OCI-LY7 (cell line): Measurements from ENCODE around the gene TNK1. TPM values are rescaled to one million over a fixed set of nuclear protein-coding genes. Genes with fewer than 3 reads are reported as not detected.

Experiments used
- BruUV-seq: library from RNA; stranded (reverse); fragments of 400-500 nt; replicated peaks from 2 replicates; lab custom pipeline; 2021; lab: Mats Ljungman, UMichigan
- CTCF ChIA-PET: fragments of 300-600 bp; sonication (Branson Sonifier 250); formaldehyde crosslinking; loops from one replicate; lab custom pipeline; 2022; ENCODE audit warnings: antibody characterized with exemption; ENCODE audit not compliant: unreplicated experiment; lab: Charles Lee
- POLR2A ChIA-PET: fragments of 300-600 bp; sonication (Branson Sonifier 250); formaldehyde crosslinking; loops from one replicate; lab custom pipeline; 2022; ENCODE audit warnings: antibody characterized with exemption; lab: Charles Lee
- DNase-seq: peaks from one replicate; pipeline ENCODE4 v3.0.0-alpha.2; 2015; ENCODE audit warnings: low spot score
- H2AFZ ChIP-seq: fragments of 200-600 bp; sonication (generic), shearing (Covaris generic); 2 replicates; pipeline ENCODE4 v1.6.1; 2014; ENCODE audit warnings: mild to moderate bottlenecking, antibody characterized with exemption, low read length, moderate library complexity
- H3K27ac ChIP-seq: fragments of 200-600 bp; sonication (generic); 2 replicates; pipeline ENCODE4 v1.5.1; 2014; ENCODE audit warnings: mixed run types, low read depth, mild to moderate bottlenecking, moderate library complexity, low read length, inconsistent platforms; ENCODE audit not compliant: poor library complexity, severe bottlenecking
- H3K36me3 ChIP-seq: fragments of 200-600 bp; sonication (generic); 2 replicates; pipeline ENCODE4 v1.6.1; 2014; ENCODE audit warnings: mild to moderate bottlenecking, antibody characterized with exemption, low read length, moderate library complexity, mixed read lengths; ENCODE audit not compliant: insufficient read depth
- H3K4me1 ChIP-seq: fragments of 200-600 bp; sonication (generic); 2 replicates; pipeline ENCODE4 v1.5.1; 2014; ENCODE audit warnings: mild to moderate bottlenecking, low read length; ENCODE audit not compliant: insufficient read depth, poor library complexity, severe bottlenecking
- H3K4me2 ChIP-seq: fragments of 200-600 bp; sonication (generic); 2 replicates; pipeline ENCODE4 v1.6.1; 2014; ENCODE audit warnings: mild to moderate bottlenecking, low read length
- H3K4me3 ChIP-seq: fragments of 200-600 bp; sonication (generic); 2 replicates; pipeline ENCODE4 v1.5.1; 2014; ENCODE audit warnings: mild to moderate bottlenecking, low read depth, low read length; ENCODE audit not compliant: poor library complexity, severe bottlenecking
- H3K79me2 ChIP-seq: fragments of 200-600 bp; sonication (generic); 2 replicates; pipeline ENCODE4 v1.6.1; 2016; ENCODE audit warnings: low read depth, mild to moderate bottlenecking, low read length, moderate library complexity, mixed read lengths; ENCODE audit not compliant: insufficient read depth
- H3K9me2 ChIP-seq: fragments of 200-600 bp; sonication (generic); 2 replicates; pipeline ENCODE4 v1.6.1; 2016; ENCODE audit warnings: mild to moderate bottlenecking, low read length, mixed read lengths; ENCODE audit not compliant: insufficient read depth
- H3K9me3 ChIP-seq: fragments of 200-600 bp; sonication (generic); 2 replicates; pipeline ENCODE4 v1.6.1; 2014; ENCODE audit warnings: mild to moderate bottlenecking, mixed run types, low read length, mixed read lengths
- H4K20me1 ChIP-seq: fragments of 200-600 bp; sonication (generic); 2 replicates; pipeline ENCODE4 v1.6.1; 2014; ENCODE audit warnings: mild to moderate bottlenecking, antibody characterized with exemption, low read length, moderate library complexity, mixed read lengths; ENCODE audit not compliant: insufficient read depth
- CTCF ChIP-seq: fragments of 200-600 bp; sonication (generic); conservative IDR thresholded peaks from 2 replicates; pipeline ENCODE4 v1.5.1; 2014; ENCODE audit warnings: mild to moderate bottlenecking, antibody characterized with exemption, low read length, moderate library complexity, mixed read lengths
- EZH2phosphoT487 ChIP-seq: fragments of 200-600 bp; sonication (generic); IDR thresholded peaks from 2 replicates; pipeline ENCODE4 v1.6.1; 2018; ENCODE audit warnings: low read depth, borderline replicate concordance, mild to moderate bottlenecking, mixed run types, antibody characterized with exemption, low read length, moderate library complexity, mixed read lengths
- intact Hi-C: fragments of 100-400 bp; cut with micrococcal nuclease; formaldehyde crosslinking; loops from one replicate; pipeline ENCODE4 v1.10.0; 2022; ENCODE audit not compliant: unreplicated experiment
- total RNA-seq, 2 experiments: library from RNA; depleted of rRNA in 1 of 2; stranded (reverse); fragments of >200 nt in 1 of 2; shearing (Covaris generic) in 1 of 2; gene quantifications; 2 replicates each; pipeline ENCODE4 v1.2.3, GENCODE V29; 2014 to 2022

Gene TNK1
- total RNA-seq, 2 experiments from 2014 or later, result 5.0 to 6.4 TPM

- peak; percentile 72 for DNase-seq
- no peak overlapping the region for H3K27ac ChIP-seq
- ChIA-PET CTCF (no interaction called here), POLR2A (interaction anchor here (0.6 to 1.0 kb wide), 3 partner anchors 10 to 54 kb away, joined by 3 read pairs; partner anchors contain the start of gene PLSCR3)
- H4K20me1 ChIP-seq, result no peaks in the 10 kb centered on the region
- no TSS peak for BruUV-seq
- H3K4me3 ChIP-seq, result peak overlapping the region; percentile 64
- intact Hi-C loops, result loop anchor here (2.0 kb wide), 1 partner anchor 23 kb away; no protein-coding TSS in a partner anchor
- peaks cover 11% of the 10 kb centered on the region for H3K4me1 ChIP-seq
- 0 out of 2 replicates have a peak, but pooled peaks cover 6% of the 10 kb centered on the region for H3K9me3 ChIP-seq
- peak overlapping the region; percentile 72 for H3K4me2 ChIP-seq
- H3K36me3 ChIP-seq, result no peaks in the 10 kb centered on the region
- TF ChIP-seq EZH2phosphoT487 (no peak), CTCF (no peak)
- H3K79me2 ChIP-seq, result no peaks in the 10 kb centered on the region
- H3K9me2 ChIP-seq, result no peaks in the 10 kb centered on the region
- H2AFZ ChIP-seq, result peak overlapping the region; percentile 61; the same call in 1 of the 2 replicates
Observed at GRCh38 chr17:7383742-7384488, 3.0 kb downstream of the TNK1 start.

GRCh38 chr17:7384489-7385081, 3.7 kb downstream of the TNK1 start:
- Histone ChIP-seq H4K20me1 (no peaks in the 10 kb centered on the region), H3K4me2 (peak overlapping the region; percentile 72), H3K36me3 (no peaks in the 10 kb centered on the region), H3K4me1 (peaks cover 11% of the 10 kb centered on the region), H3K9me2 (no peaks in the 10 kb centered on the region), H3K27ac (no peak overlapping the region), H3K9me3 (0 out of 2 replicates have a peak, but pooled peaks cover 1% of the 10 kb centered on the region), H3K79me2 (no peaks in the 10 kb centered on the region), H2AFZ (peak overlapping the region; percentile 61; the same call in 1 of the 2 replicates), H3K4me3 (peak overlapping the region; percentile 64)
- BruUV-seq, result no TSS peak
- ChIA-PET CTCF (no interaction called here), POLR2A (interaction anchor here (0.6 to 1.0 kb wide), 3 partner anchors 10 to 54 kb away, joined by 3 read pairs; partner anchors contain the start of gene PLSCR3)
- TF ChIP-seq EZH2phosphoT487 (no peak), CTCF (no peak)
- intact Hi-C loops, result loop anchor here (2.0 kb wide), 1 partner anchor 24 kb away; no protein-coding TSS in a partner anchor
- peak; percentile 14 for DNase-seq
